ENCODE results near the gene TP53AIP1. TPM values are rescaled to one million over a fixed set of nuclear protein-coding genes. Genes with fewer than 3 reads are reported as not detected.

The TP53AIP1 gene
- not detected in 2 replicates for total RNA-seq

GRCh38 chr11:128942817-128943427 lies at the start of gene TP53AIP1:
TP53AIP1 (minus strand) TSS chr11:128942871; CDS start chr11:128937818, 5,053 bp downstream.
- intact Hi-C loops (cut with micrococcal nuclease), result no loop called here

- intact Hi-C loops (cut with micrococcal nuclease), result no loop called here
Measured at GRCh38 chr11:128988242-128988970, 45.7 kb upstream of the TP53AIP1 start.

GRCh38 chr11:128985880-128986279 lies 43.2 kb upstream of the TP53AIP1 start:
- intact Hi-C loops (cut with micrococcal nuclease), result loop anchor here (2.0 kb wide), 1 partner anchor 21 kb away; no protein-coding TSS in a partner anchor

GRCh38 chr11:128983023-128983422 lies 40.4 kb upstream of the TP53AIP1 start:
- intact Hi-C loops (cut with micrococcal nuclease), result no loop called here

GRCh38 chr11:128981254-128981653 lies 38.6 kb upstream of the TP53AIP1 start:
- intact Hi-C loops (cut with micrococcal nuclease), result no loop called here

GRCh38 chr11:128970598-128971190 lies 28.0 kb upstream of the TP53AIP1 start:
- intact Hi-C loops (cut with micrococcal nuclease), result no loop called here

- intact Hi-C loops (cut with micrococcal nuclease), result loop anchor here (5.0 to 10.0 kb wide), 3 partner anchors 308 to 932 kb away; no protein-coding TSS in a partner anchor
Measured at GRCh38 chr11:128968916-128969315, 26.2 kb upstream of the TP53AIP1 start.

- intact Hi-C loops (cut with micrococcal nuclease), result loop anchor here (5.0 to 10.0 kb wide), 3 partner anchors 310 to 930 kb away; no protein-coding TSS in a partner anchor
Measured at GRCh38 chr11:128967578-128967977, 24.9 kb upstream of the TP53AIP1 start.

- intact Hi-C loops (cut with micrococcal nuclease), result loop anchor here (2.0 to 10.0 kb wide), 4 partner anchors 21 to 928 kb away; no protein-coding TSS in a partner anchor
Measured at GRCh38 chr11:128965485-128965884, 22.8 kb upstream of the TP53AIP1 start.

- intact Hi-C loops (cut with micrococcal nuclease), result loop anchor here (2.0 to 10.0 kb wide), 3 partner anchors 22 to 810 kb away; no protein-coding TSS in a partner anchor
Measured at GRCh38 chr11:128964463-128964930, 21.8 kb upstream of the TP53AIP1 start.

- intact Hi-C loops (cut with micrococcal nuclease), result loop anchor here (2.0 to 10.0 kb wide), 3 partner anchors 23 to 809 kb away; no protein-coding TSS in a partner anchor
Measured at GRCh38 chr11:128963744-128964325, 21.2 kb upstream of the TP53AIP1 start.

- intact Hi-C loops (cut with micrococcal nuclease), result loop anchor here (5.0 to 10.0 kb wide), 2 partner anchors 59 to 808 kb away; no protein-coding TSS in a partner anchor
Measured at GRCh38 chr11:128962896-128963295, 20.2 kb upstream of the TP53AIP1 start.

- intact Hi-C loops (cut with micrococcal nuclease), result loop anchor here (5.0 to 10.0 kb wide), 2 partner anchors 61 to 807 kb away; no protein-coding TSS in a partner anchor
Measured at GRCh38 chr11:128961645-128962044, 19.0 kb upstream of the TP53AIP1 start.

GRCh38 chr11:128957202-128957482 lies 14.5 kb upstream of the TP53AIP1 start:
- intact Hi-C loops (cut with micrococcal nuclease), result no loop called here

- intact Hi-C loops (cut with micrococcal nuclease), result loop anchor here (1.0 kb wide), 1 partner anchor 72 kb away; no protein-coding TSS in a partner anchor
Measured at GRCh38 chr11:128956401-128957201, 13.9 kb upstream of the TP53AIP1 start.

- intact Hi-C loops (cut with micrococcal nuclease), result loop anchor here (1.0 kb wide), 1 partner anchor 71 kb away; no protein-coding TSS in a partner anchor
Measured at GRCh38 chr11:128955636-128956035, 13.0 kb upstream of the TP53AIP1 start.

GRCh38 chr11:128953151-128953550 lies 10.5 kb upstream of the TP53AIP1 start:
- intact Hi-C loops (cut with micrococcal nuclease), result no loop called here

- intact Hi-C loops (cut with micrococcal nuclease), result no loop called here
Measured at GRCh38 chr11:128949791-128950454, 7.3 kb upstream of the TP53AIP1 start.

- intact Hi-C loops (cut with micrococcal nuclease), result no loop called here
Measured at GRCh38 chr11:128948583-128948982, 5.9 kb upstream of the TP53AIP1 start.

GRCh38 chr11:128947773-128948172 lies 5.1 kb upstream of the TP53AIP1 start:
- intact Hi-C loops (cut with micrococcal nuclease), result no loop called here
